PC-9 (cell line): ENCODE data around the gene ARSG.
A peak's percentile ranks its signal among the peaks of the same experiment; 100 is the strongest.
"Not testable (repeated sequence)": the region's sequence is repeated elsewhere in the genome, so short reads cannot be mapped to it uniquely, and the experiment has no call there.

Experiments used
- CTCF ChIP-seq: fragments of 200-600 bp; sonication (generic); conservative IDR thresholded peaks from 2 replicates; pipeline ENCODE4 v1.6.1; 2017; ENCODE audit warnings: mixed run types, antibody characterized with exemption, mild to moderate bottlenecking, moderate library complexity
- EZH2 ChIP-seq: fragments of 200-600 bp; sonication (generic); IDR thresholded peaks from 2 replicates; pipeline ENCODE4 v1.8.0; 2017; ENCODE audit warnings: antibody characterized with exemption, low read depth

GRCh38 chr17:68263101-68263681 is 28.1 kb upstream of the ARSG start:
- TF ChIP-seq CTCF, result peak; percentile 74
- TF ChIP-seq EZH2, result not testable (repeated sequence)
